ENCODE results near the gene CDKN1A.
"Not testable (repeated sequence)": the region's sequence is repeated elsewhere in the genome, so short reads cannot be mapped to it uniquely, and the experiment has no call there.

Gene CDKN1A

GRCh38 chr6:36694616-36695015 lies 16.1 kb downstream of the CDKN1A start:
- DNase-seq (ENCODE audit: extremely low read depth in 1 of 2, low read depth in 1 of 2) = no peak

- no peak for DNase-seq (ENCODE audit: extremely low read depth in 1 of 2, low read depth in 1 of 2)
These were observed 16.9 kb downstream of the CDKN1A start for GRCh38 chr6:36695414-36695813.

- no peak for DNase-seq (ENCODE audit: extremely low read depth in 1 of 2, low read depth in 1 of 2)
These were observed 19.0 kb downstream of the CDKN1A start, which contains the start of gene RAB44 for GRCh38 chr6:36697481-36697903. TSS of gene RAB44 (plus strand) at chr6:36697826. CDS start at chr6:36704236, 6,410 bp downstream.

GRCh38 chr6:36698196-36698595 lies 19.7 kb downstream of the CDKN1A start:
- DNase-seq (ENCODE audit: extremely low read depth in 1 of 2, low read depth in 1 of 2) = no peak

- DNase-seq (ENCODE audit: extremely low read depth in 1 of 2, low read depth in 1 of 2) = no peak
These were observed 20.4 kb downstream of the CDKN1A start for GRCh38 chr6:36698871-36699271.

GRCh38 chr6:36699348-36699747 lies 20.8 kb downstream of the CDKN1A start:
- no peak for DNase-seq (ENCODE audit: extremely low read depth in 1 of 2, low read depth in 1 of 2)

- no peak for DNase-seq (ENCODE audit: extremely low read depth in 1 of 2, low read depth in 1 of 2)
These were observed 21.7 kb downstream of the CDKN1A start for GRCh38 chr6:36700071-36700812.

- DNase-seq (ENCODE audit: extremely low read depth in 1 of 2, low read depth in 1 of 2) = no peak
These were observed 22.3 kb downstream of the CDKN1A start for GRCh38 chr6:36700831-36701230.

GRCh38 chr6:36701401-36701991 lies 23.0 kb downstream of the CDKN1A start:
- no peak for DNase-seq (ENCODE audit: extremely low read depth in 1 of 2, low read depth in 1 of 2)

- DNase-seq (ENCODE audit: extremely low read depth in 1 of 2, low read depth in 1 of 2) = no peak
These were observed 24.1 kb downstream of the CDKN1A start for GRCh38 chr6:36702656-36703055.

- DNase-seq (ENCODE audit: extremely low read depth in 1 of 2, low read depth in 1 of 2) = no peak
These were observed 24.6 kb downstream of the CDKN1A start for GRCh38 chr6:36703081-36703606.

GRCh38 chr6:36703982-36704381 lies 25.5 kb downstream of the CDKN1A start:
- DNase-seq (ENCODE audit: extremely low read depth in 1 of 2, low read depth in 1 of 2) = no peak

GRCh38 chr6:36704961-36705577 lies 26.6 kb downstream of the CDKN1A start:
- DNase-seq (ENCODE audit: extremely low read depth in 1 of 2, low read depth in 1 of 2) = not testable (repeated sequence)

- DNase-seq (ENCODE audit: extremely low read depth in 1 of 2, low read depth in 1 of 2) = no peak
These were observed 27.8 kb downstream of the CDKN1A start for GRCh38 chr6:36706339-36706738.

- DNase-seq (ENCODE audit: extremely low read depth in 1 of 2, low read depth in 1 of 2) = no peak
These were observed 34.3 kb downstream of the CDKN1A start for GRCh38 chr6:36712816-36713215.

- DNase-seq (ENCODE audit: extremely low read depth in 1 of 2, low read depth in 1 of 2) = no peak
These were observed 35.3 kb downstream of the CDKN1A start for GRCh38 chr6:36713846-36714245.

GRCh38 chr6:36714511-36714910 lies 36.0 kb downstream of the CDKN1A start:
- DNase-seq (ENCODE audit: extremely low read depth in 1 of 2, low read depth in 1 of 2) = no peak

GRCh38 chr6:36715469-36715868 lies 37.0 kb downstream of the CDKN1A start:
- no peak for DNase-seq (ENCODE audit: extremely low read depth in 1 of 2, low read depth in 1 of 2)

- DNase-seq (ENCODE audit: extremely low read depth in 1 of 2, low read depth in 1 of 2) = no peak
These were observed 38.1 kb downstream of the CDKN1A start for GRCh38 chr6:36716476-36717093.

GRCh38 chr6:36717231-36717825 lies 38.8 kb downstream of the CDKN1A start:
- no peak for DNase-seq (ENCODE audit: extremely low read depth in 1 of 2, low read depth in 1 of 2)

Measured in activated CD8-positive, alpha-beta memory T cell treated with anti-CD3 and anti-CD28 coated beads for 1 hour (primary cell).